ENCODE measurements around the gene DYRK1A. TPM values are rescaled to one million over a fixed set of nuclear protein-coding genes. Genes with fewer than 3 reads are reported as not detected.

DYRK1A gene
- total RNA-seq, 1 donor from 2014 or later: 34.4 TPM

- Histone ChIP-seq H3K36me3 (no peaks in the 10 kb centered on the region), H3K4me1 (peaks cover 3 to 13% of the 10 kb centered on the region in 2 donors), H3K4me3 (peak overlapping the region; percentile 66 to 78), H3K27ac (peak overlapping the region; percentile 94 to 97), H3K27me3 (no peaks in the 10 kb centered on the region), H3K9me3 (no peaks in the 10 kb centered on the region)
- DNase-seq (ENCODE audit: low spot score in 2 of 2): no peak
- TF ChIP-seq CTCF (IDR thresholded peaks at IDR 0.05): no peak
- intact Hi-C loops (cut with DNase I): loop anchor here (1.0 to 10.0 kb wide), 6 partner anchors 57 to 298 kb away; partner anchors contain the start of genes DYRK1A and VPS26C
Observed at GRCh38 chr21:37564924-37565529, 198.5 kb downstream of the DYRK1A start.

- Histone ChIP-seq H3K27me3 (no peaks in the 10 kb centered on the region), H3K4me3 (peak overlapping the region; percentile 24 to 66), H3K4me1 (peaks cover 3 to 13% of the 10 kb centered on the region in 2 donors), H3K36me3 (no peaks in the 10 kb centered on the region), H3K9me3 (no peaks in the 10 kb centered on the region), H3K27ac (peak overlapping the region; percentile 94 to 97)
- DNase-seq (ENCODE audit: low spot score in 2 of 2): no peak
- TF ChIP-seq CTCF (IDR thresholded peaks at IDR 0.05): peak in 1 of 3 experiments; percentile 15
- intact Hi-C loops (cut with DNase I): loop anchor here (5.0 to 10.0 kb wide), 2 partner anchors 57 to 101 kb away; no protein-coding TSS in a partner anchor
Observed at GRCh38 chr21:37565530-37566223, 199.1 kb downstream of the DYRK1A start.

- no peaks in the 10 kb centered on the region for H3K9me3 ChIP-seq
- intact Hi-C loops (cut with DNase I): loop anchor here (5.0 to 10.0 kb wide), 2 partner anchors 55 to 102 kb away; no protein-coding TSS in a partner anchor
- no peaks in the 10 kb centered on the region for H3K36me3 ChIP-seq
- H3K4me1 ChIP-seq: peaks cover 3 to 13% of the 10 kb centered on the region in 2 donors
- TF ChIP-seq CTCF (IDR thresholded peaks at IDR 0.05): no peak
- H3K27me3 ChIP-seq: no peaks in the 10 kb centered on the region
- H3K27ac ChIP-seq: no peak overlapping the region
- H3K4me3 ChIP-seq: no peak overlapping the region
- DNase-seq (ENCODE audit: low spot score in 2 of 2): peak in 1 of 2 donors; percentile 52
Observed at GRCh38 chr21:37566790-37567615, 200.4 kb downstream of the DYRK1A start.

GRCh38 chr21:37568415-37568814, 201.8 kb downstream of the DYRK1A start:
- Histone ChIP-seq H3K36me3 (no peaks in the 10 kb centered on the region), H3K27ac (no peak overlapping the region), H3K4me3 (no peak overlapping the region), H3K27me3 (no peaks in the 10 kb centered on the region), H3K4me1 (peaks cover 3 to 9% of the 10 kb centered on the region in 2 donors), H3K9me3 (no peaks in the 10 kb centered on the region)
- DNase-seq (ENCODE audit: low spot score in 2 of 2): peak in 1 of 2 donors; percentile 22
- TF ChIP-seq CTCF (IDR thresholded peaks at IDR 0.05): no peak
- intact Hi-C loops (cut with DNase I): loop anchor here (5.0 to 10.0 kb wide), 2 partner anchors 54 to 104 kb away; no protein-coding TSS in a partner anchor

GRCh38 chr21:37568916-37569315, 202.3 kb downstream of the DYRK1A start:
- intact Hi-C loops (cut with DNase I): loop anchor here (5.0 to 10.0 kb wide), 2 partner anchors 53 to 104 kb away; no protein-coding TSS in a partner anchor

More at GRCh38 chr21:37568916-37569315, 202.3 kb downstream of the DYRK1A start:
- Histone ChIP-seq H3K4me1 (peaks cover 3 to 9% of the 10 kb centered on the region in 2 donors), H3K27ac (no peak overlapping the region), H3K9me3 (no peaks in the 10 kb centered on the region), H3K27me3 (no peaks in the 10 kb centered on the region), H3K4me3 (no peak overlapping the region), H3K36me3 (no peaks in the 10 kb centered on the region)
- peak in 1 of 2 donors; percentile 15 for DNase-seq (ENCODE audit: low spot score in 2 of 2)
- no peak for TF ChIP-seq CTCF (IDR thresholded peaks at IDR 0.05)

All from ascending aorta (tissue), 2 donors.